CD14-positive monocyte (primary cell): Measurements from ENCODE around the gene XYLT1. TPM values are rescaled to one million over a fixed set of nuclear protein-coding genes. Genes with fewer than 3 reads are reported as not detected.

Experiments
- DNase-seq, 3 donors: peaks; one replicate each; pipeline ENCODE4 v3.0.0-alpha.2; 2011 to 2022
- H2AFZ ChIP-seq: 2 replicates; pipeline ENCODE4 v1.6.0; 2012; ENCODE audit warnings: mild to moderate bottlenecking, low read depth, low read length, inconsistent platforms; ENCODE audit not compliant: insufficient read depth, poor library complexity, severe bottlenecking
- H3K27ac ChIP-seq, 2 donors: 1 replicate in 1 of 2; 2 replicates in 1 of 2; pipeline ENCODE4 v1.5.1; 2012 to 2013; ENCODE audit warnings: low read length in 2 of 2, control low read depth in 1 of 2, inconsistent platforms in 1 of 2, low read depth in 1 of 2, mild to moderate bottlenecking in 1 of 2
- H3K27me3 ChIP-seq, 2 donors: one replicate each; pipeline versions ENCODE4 v1.6.0 to v1.6.1; 2011 to 2013; ENCODE audit warnings: low read length in 2 of 2; ENCODE audit not compliant: control insufficient read depth in 2 of 2, insufficient read depth in 2 of 2
- H3K36me3 ChIP-seq, 2 donors: replicated peaks in 1 of 2; 1 replicate in 1 of 2; 2 replicates in 1 of 2; pipeline versions ENCODE4 v1.5.1 to v1.6.1; 2012 to 2013; ENCODE audit warnings: low read length in 2 of 2, control low read depth in 1 of 2, inconsistent platforms in 1 of 2, mild to moderate bottlenecking in 1 of 2; ENCODE audit not compliant: insufficient read depth in 2 of 2, control insufficient read depth in 1 of 2
- H3K4me1 ChIP-seq, 2 donors: 1 replicate in 1 of 2; 2 replicates in 1 of 2; pipeline versions ENCODE4 v1.5.1 to v1.6.1; 2012 to 2013; ENCODE audit warnings: low read length in 2 of 2, control low read depth in 1 of 2, inconsistent platforms in 1 of 2, mild to moderate bottlenecking in 1 of 2, moderate library complexity in 1 of 2; ENCODE audit not compliant: insufficient read depth in 2 of 2, control insufficient read depth in 1 of 2
- H3K4me2 ChIP-seq: replicated peaks from 2 replicates; pipeline ENCODE3; 2012; ENCODE audit warnings: low read length, moderate library complexity, mild to moderate bottlenecking; ENCODE audit not compliant: poor library complexity, severe bottlenecking; ENCODE audit errors: extremely low read depth
- H3K4me3 ChIP-seq, 3 experiments: fragments of 200-600 bp in 1 of 3; sonication (generic) in 1 of 3; replicated peaks in 1 of 3; 1 replicate in 2 of 3; 2 replicates in 1 of 3; pipeline ENCODE4 v1.5.1; 2011 to 2013; ENCODE audit warnings: low read length in 3 of 3, mild to moderate bottlenecking in 3 of 3, control low read depth in 2 of 3, low read depth in 2 of 3, inconsistent platforms in 1 of 3, moderate library complexity in 1 of 3
- H3K79me2 ChIP-seq: 2 replicates; pipeline ENCODE4 v1.6.0; 2012; ENCODE audit warnings: mild to moderate bottlenecking, control low read depth, inconsistent platforms, low read length, moderate library complexity; ENCODE audit not compliant: insufficient read depth
- H3K9ac ChIP-seq: 2 replicates; pipeline ENCODE4 v1.6.0; 2017; ENCODE audit warnings: low read length, mild to moderate bottlenecking; ENCODE audit not compliant: insufficient read depth, poor library complexity, severe bottlenecking
- H3K9me3 ChIP-seq, 2 donors: replicated peaks in 1 of 2; 1 replicate in 1 of 2; 2 replicates in 1 of 2; pipeline versions ENCODE4 v1.5.1 to v1.6.1; 2012 to 2013; ENCODE audit warnings: low read length in 2 of 2, control low read depth in 1 of 2; ENCODE audit not compliant: control insufficient read depth in 1 of 2, insufficient read depth in 1 of 2
- H4K20me1 ChIP-seq: 2 replicates; pipeline ENCODE4 v1.6.0; 2012; ENCODE audit warnings: mild to moderate bottlenecking, low read length, control low read depth, moderate library complexity; ENCODE audit not compliant: insufficient read depth
- H3K27ac Mint-ChIP-seq, 7 donors: one replicate each; pipeline ENCODE4 v1.8.0; 2020; ENCODE audit warnings: mild to moderate bottlenecking in 7 of 7, mixed read lengths in 7 of 7, moderate library complexity in 6 of 7, inconsistent platforms in 2 of 7
- H3K27me3 Mint-ChIP-seq, 3 donors: one replicate each; pipeline ENCODE4 v1.8.0; 2021 to 2022; ENCODE audit warnings: low read depth in 3 of 3, mild to moderate bottlenecking in 3 of 3, mixed read lengths in 3 of 3, moderate library complexity in 3 of 3, inconsistent platforms in 1 of 3
- H3K36me3 Mint-ChIP-seq, 2 donors: one replicate each; pipeline ENCODE4 v1.8.0; 2020; ENCODE audit warnings: mixed read lengths in 2 of 2, inconsistent platforms in 1 of 2, mild to moderate bottlenecking in 1 of 2
- H3K4me1 Mint-ChIP-seq: one replicate; pipeline ENCODE4 v1.8.0; 2020; ENCODE audit warnings: mild to moderate bottlenecking, mixed read lengths
- H3K4me3 Mint-ChIP-seq, 2 donors: one replicate each; pipeline ENCODE4 v1.8.0; 2020; ENCODE audit warnings: mild to moderate bottlenecking in 2 of 2, mixed read lengths in 2 of 2, moderate library complexity in 1 of 2
- H3K9me3 Mint-ChIP-seq, 7 donors: one replicate each; pipeline ENCODE4 v1.8.0; 2020 to 2022; ENCODE audit warnings: mixed read lengths in 7 of 7, mild to moderate bottlenecking in 6 of 7, moderate library complexity in 6 of 7, inconsistent platforms in 2 of 7
- WGBS: methylation state at CpG from one replicate; pipeline ENCODE4 v1.1.5; 2013; ENCODE audit warnings: missing lambda C conversion rate; ENCODE audit not compliant: insufficient coverage; 5-methylcytosine and 5-hydroxymethylcytosine counted together
- intact Hi-C, 2 donors: fragments of 100-400 bp; cut with micrococcal nuclease; formaldehyde crosslinking; loops; one replicate each; pipeline versions ENCODE4 v1.15.0 to v1.15.1; 2023
- polyA plus RNA-seq, 3 donors: library from polyadenylated mRNA; depleted of rRNA in 1 of 3; unstranded in 2 of 3; stranded (reverse) in 1 of 3; fragments of 300-500 nt in 2 of 3; fragments of >200 nt in 1 of 3; fragmentation: Illumina TruSeq in 2 of 3; gene quantifications; 1 replicate in 2 of 3; 2 replicates in 1 of 3; pipeline ENCODE4 v1.2.3, GENCODE V29; 2012 to 2021
- TF ChIP-seq, protein P1 (sequence below): fragments of 200-600 bp; IDR thresholded peaks from one replicate; pipeline ENCODE4 v1.8.0; 2022; ENCODE audit warnings: antibody characterized with exemption, mild to moderate bottlenecking

Gene XYLT1
- polyA plus RNA-seq, 3 donors: 0.51 to 9.4 (median 1.6) TPM

DNA sequence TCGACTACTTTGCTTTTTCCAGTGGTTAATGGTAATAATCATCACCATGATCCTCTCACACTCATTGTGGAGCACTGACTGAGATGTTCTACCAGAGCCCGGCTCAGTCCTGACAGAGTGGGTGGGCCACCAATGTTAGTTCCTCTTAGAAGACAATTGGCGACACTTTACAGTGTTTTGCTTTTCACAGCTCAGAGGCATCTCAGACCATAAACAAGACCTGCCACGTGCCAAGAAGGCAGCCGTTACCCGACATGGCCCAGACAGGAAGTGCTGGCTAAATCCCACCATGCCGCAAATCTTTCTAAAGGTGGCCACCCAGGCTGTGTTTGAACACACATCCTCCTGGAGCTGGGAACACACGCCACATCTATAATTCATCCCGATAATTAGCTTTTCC, 103.7 kb downstream of the XYLT1 start:
- no peak overlapping the region for H3K4me3 ChIP-seq
- peaks cover 79 to 81% of the 10 kb centered on the region in 2 donors for H3K4me1 ChIP-seq
- no peak overlapping the region for H2AFZ ChIP-seq
- H3K27me3 Mint-ChIP-seq: no peaks in the 10 kb centered on the region
- peaks cover 9 to 14% of the 10 kb centered on the region in 2 donors for H3K36me3 Mint-ChIP-seq
- H3K9ac ChIP-seq: no peak overlapping the region
- H3K27ac Mint-ChIP-seq: peak overlapping the region; percentile 63 to 98 (median 91)
- no peak overlapping the region for H3K4me2 ChIP-seq
- no peaks in the 10 kb centered on the region for H3K9me3 Mint-ChIP-seq
- H3K36me3 ChIP-seq: no peaks in the 10 kb centered on the region
- TF ChIP-seq, protein P1, sequence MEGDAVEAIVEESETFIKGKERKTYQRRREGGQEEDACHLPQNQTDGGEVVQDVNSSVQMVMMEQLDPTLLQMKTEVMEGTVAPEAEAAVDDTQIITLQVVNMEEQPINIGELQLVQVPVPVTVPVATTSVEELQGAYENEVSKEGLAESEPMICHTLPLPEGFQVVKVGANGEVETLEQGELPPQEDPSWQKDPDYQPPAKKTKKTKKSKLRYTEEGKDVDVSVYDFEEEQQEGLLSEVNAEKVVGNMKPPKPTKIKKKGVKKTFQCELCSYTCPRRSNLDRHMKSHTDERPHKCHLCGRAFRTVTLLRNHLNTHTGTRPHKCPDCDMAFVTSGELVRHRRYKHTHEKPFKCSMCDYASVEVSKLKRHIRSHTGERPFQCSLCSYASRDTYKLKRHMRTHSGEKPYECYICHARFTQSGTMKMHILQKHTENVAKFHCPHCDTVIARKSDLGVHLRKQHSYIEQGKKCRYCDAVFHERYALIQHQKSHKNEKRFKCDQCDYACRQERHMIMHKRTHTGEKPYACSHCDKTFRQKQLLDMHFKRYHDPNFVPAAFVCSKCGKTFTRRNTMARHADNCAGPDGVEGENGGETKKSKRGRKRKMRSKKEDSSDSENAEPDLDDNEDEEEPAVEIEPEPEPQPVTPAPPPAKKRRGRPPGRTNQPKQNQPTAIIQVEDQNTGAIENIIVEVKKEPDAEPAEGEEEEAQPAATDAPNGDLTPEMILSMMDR: no peak
- peaks cover 82% of the 10 kb centered on the region for H3K4me1 Mint-ChIP-seq
- H3K9me3 ChIP-seq: no peaks in the 10 kb centered on the region
- under 1% methylated on average over 6 of the region's 9 CpGs for WGBS
- intact Hi-C loops: loop anchor here in 1 of 2 donors (5.0 kb wide), 1 partner anchor 50 kb away; no protein-coding TSS in a partner anchor
- no peaks in the 10 kb centered on the region for H4K20me1 ChIP-seq
- peak overlapping the region; percentile 16 to 60 for H3K4me3 Mint-ChIP-seq
- peak overlapping the region; percentile 43 to 96 for H3K27ac ChIP-seq
- peaks cover 88% of the 10 kb centered on the region for H3K79me2 ChIP-seq
- H3K27me3 ChIP-seq: no peaks in the 10 kb centered on the region
- DNase-seq: peak; percentile 51 to 70 (median 60)

DNA sequence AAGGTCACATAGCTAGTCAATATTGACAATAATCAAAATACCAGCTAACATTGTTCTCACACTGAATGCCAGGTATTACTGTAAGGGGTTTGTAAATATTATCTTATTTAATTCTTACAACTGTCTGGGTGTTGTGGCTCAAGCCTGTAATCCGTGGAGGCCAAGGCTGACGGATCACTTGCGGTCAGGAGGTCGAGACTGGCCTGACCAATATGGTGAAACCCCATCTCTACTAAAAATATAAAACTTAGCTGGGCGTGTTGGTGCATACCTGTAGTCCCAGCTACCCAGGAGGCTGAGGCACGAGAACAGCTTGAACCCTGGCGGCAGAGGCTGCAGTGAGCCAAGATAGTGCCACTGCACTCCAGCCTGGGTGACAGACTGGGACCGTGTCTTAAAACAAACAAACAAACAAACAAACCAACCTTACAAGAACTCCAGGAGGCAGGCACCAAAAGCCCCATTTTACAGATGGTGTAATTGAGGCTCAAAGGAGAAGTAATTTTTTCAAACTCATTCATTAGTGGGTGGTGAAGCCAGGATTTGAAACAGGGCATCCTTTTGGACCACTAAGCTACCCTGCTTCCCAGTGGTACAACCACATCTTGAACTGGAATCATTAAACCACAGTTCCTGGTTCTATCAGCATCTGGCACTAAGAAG, 104.3 kb downstream of the XYLT1 start:
- H3K27me3 Mint-ChIP-seq: no peaks in the 10 kb centered on the region
- H3K36me3 Mint-ChIP-seq: peaks cover 9 to 14% of the 10 kb centered on the region in 2 donors
- H3K4me2 ChIP-seq: no peak overlapping the region
- H4K20me1 ChIP-seq: no peaks in the 10 kb centered on the region
- peak overlapping the region in 6 of 7 donors; percentile 18 to 98 (median 92) for H3K27ac Mint-ChIP-seq
- peaks cover 90% of the 10 kb centered on the region for H3K79me2 ChIP-seq
- no peak overlapping the region for H3K4me3 ChIP-seq
- H3K9me3 Mint-ChIP-seq: no peaks in the 10 kb centered on the region
- no peaks in the 10 kb centered on the region for H3K36me3 ChIP-seq
- peak overlapping the region; percentile 43 to 96 for H3K27ac ChIP-seq
- H2AFZ ChIP-seq: no peak overlapping the region
- no peaks in the 10 kb centered on the region for H3K27me3 ChIP-seq
- no CpG with 5 or more reads among the region's 8 CpGs for WGBS
- intact Hi-C loops: loop anchor here in 1 of 2 donors (5.0 kb wide), 1 partner anchor 51 kb away; no protein-coding TSS in a partner anchor
- H3K4me3 Mint-ChIP-seq: no peak overlapping the region
- H3K4me1 ChIP-seq: peaks cover 76 to 80% of the 10 kb centered on the region in 2 donors
- no peak overlapping the region for H3K9ac ChIP-seq
- no peaks in the 10 kb centered on the region for H3K9me3 ChIP-seq
- no peak for DNase-seq
- TF ChIP-seq, protein P1: no peak
- peaks cover 80% of the 10 kb centered on the region for H3K4me1 Mint-ChIP-seq
